GM23248 (cell line): ENCODE data around the gene ITPKB.

Experiments
- EZH2 ChIP-seq: fragments of 200-600 bp; sonication (generic); IDR thresholded peaks from 2 replicates; pipeline ENCODE4 v1.6.1; 2018; ENCODE audit warnings: antibody characterized with exemption, mild to moderate bottlenecking; ENCODE audit not compliant: insufficient read depth, poor library complexity, severe bottlenecking
- EZH2phosphoT487 ChIP-seq: fragments of 200-600 bp; sonication (generic); IDR thresholded peaks from 2 replicates; pipeline ENCODE4 v1.6.1; 2018; ENCODE audit warnings: antibody characterized with exemption, moderate library complexity, mild to moderate bottlenecking, low read depth; ENCODE audit not compliant: insufficient read depth

DNA sequence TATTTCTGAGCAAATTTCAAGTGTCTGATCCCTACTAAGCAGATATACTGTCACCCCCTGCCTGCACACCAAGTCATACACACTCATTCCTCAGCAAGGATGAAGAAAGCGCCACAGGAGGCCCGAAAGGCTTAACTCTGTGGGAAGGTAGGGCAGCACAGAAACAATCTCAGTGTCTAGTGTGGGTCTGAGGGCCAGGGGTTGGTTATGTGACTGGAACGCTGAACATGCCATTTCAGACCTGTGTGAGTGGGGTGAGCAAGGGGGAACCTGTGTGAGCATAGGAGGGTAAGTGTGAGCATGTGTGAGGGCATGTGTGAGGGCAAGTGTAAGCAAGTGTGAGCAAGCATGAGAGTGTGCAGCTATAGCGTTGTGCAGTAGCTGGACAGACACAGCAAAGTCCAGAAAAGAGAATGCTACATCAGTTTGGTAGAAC lies 6.2 kb downstream of the ITPKB start:
- TF ChIP-seq EZH2: no peak
- TF ChIP-seq EZH2phosphoT487: no peak
